Measurements from ENCODE around the gene CCNF. TPM values are rescaled to one million over a fixed set of nuclear protein-coding genes. Genes with fewer than 3 reads are reported as not detected.

Gene CCNF
- total RNA-seq, 1 donor, result 26.8 TPM

DNA sequence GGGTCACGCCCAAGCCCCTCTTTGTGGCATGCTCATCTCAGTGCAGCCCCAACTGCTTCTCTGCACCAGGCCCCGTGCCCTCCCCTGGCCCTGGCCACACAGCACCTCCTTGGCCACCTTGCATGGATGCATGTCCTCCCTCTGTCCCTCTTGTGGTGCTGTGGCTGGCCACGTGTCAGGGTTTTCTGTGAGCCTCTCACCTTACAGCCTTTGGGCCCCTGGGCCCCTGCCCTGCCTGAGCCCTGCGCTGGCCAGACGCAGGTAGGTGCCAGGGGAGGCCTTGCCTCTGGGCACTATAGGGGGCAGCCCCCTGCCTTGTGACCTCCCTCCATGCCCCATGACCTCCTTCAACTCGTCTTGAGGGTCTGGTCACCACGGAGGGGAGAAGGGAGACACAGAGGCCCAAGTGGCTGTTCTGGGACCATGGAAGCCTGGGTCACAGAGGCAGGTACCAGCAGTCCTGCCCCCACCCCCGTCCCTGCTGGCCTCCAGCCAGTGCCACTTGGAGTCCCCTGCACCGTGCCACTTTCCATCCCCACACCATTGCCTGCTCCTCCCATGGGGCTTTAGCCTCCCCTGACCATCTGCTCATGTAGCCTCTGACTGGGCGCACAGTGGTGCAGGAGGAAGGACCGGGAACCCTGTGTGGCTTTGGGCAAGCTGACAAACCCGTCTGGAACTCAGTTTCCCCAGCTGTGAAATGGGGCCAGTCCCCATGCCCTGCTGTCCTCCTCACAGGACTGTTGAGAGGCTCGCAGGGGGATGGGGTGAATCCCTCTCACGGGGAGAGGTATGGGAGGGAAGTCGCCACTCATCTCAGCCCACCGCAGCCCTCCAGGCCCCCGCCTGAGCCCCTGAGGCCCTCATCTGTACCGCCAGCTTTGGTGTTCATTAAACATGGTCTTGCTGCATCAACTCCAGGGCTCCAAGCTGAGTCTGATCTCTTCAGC, 73.0 kb downstream of the CCNF start:
- no peak for DNase-seq (ENCODE audit: low read depth)
- H3K4me3 ChIP-seq (ENCODE audit: low read depth, low read length), result no peak overlapping the region
- TF ChIP-seq, protein P1, sequence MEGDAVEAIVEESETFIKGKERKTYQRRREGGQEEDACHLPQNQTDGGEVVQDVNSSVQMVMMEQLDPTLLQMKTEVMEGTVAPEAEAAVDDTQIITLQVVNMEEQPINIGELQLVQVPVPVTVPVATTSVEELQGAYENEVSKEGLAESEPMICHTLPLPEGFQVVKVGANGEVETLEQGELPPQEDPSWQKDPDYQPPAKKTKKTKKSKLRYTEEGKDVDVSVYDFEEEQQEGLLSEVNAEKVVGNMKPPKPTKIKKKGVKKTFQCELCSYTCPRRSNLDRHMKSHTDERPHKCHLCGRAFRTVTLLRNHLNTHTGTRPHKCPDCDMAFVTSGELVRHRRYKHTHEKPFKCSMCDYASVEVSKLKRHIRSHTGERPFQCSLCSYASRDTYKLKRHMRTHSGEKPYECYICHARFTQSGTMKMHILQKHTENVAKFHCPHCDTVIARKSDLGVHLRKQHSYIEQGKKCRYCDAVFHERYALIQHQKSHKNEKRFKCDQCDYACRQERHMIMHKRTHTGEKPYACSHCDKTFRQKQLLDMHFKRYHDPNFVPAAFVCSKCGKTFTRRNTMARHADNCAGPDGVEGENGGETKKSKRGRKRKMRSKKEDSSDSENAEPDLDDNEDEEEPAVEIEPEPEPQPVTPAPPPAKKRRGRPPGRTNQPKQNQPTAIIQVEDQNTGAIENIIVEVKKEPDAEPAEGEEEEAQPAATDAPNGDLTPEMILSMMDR (IDR thresholded peaks at IDR 0.05; ENCODE audit: insufficient read depth, low read depth, low read length), result no peak

DNA sequence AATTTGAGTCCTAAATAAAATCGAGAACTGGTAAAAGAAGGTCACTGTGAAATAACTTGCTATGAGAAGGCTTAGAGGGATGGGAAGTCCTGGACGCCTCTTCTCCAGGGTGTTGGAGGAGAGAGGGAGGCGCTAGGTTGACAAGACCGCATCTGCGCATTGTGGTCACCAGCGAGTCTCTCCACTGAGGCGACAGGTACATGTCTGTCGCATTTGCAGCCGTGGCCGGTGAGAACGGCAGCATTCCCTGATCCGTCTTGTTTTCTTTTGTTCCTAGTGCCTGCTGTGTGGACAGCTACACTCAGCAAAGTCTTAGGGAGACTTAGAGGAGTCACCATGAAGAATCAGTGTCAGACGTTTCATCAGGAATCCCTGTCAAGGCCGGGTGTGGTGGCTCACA, 76.4 kb downstream of the CCNF start:
- TF ChIP-seq, protein P1 (IDR thresholded peaks at IDR 0.05; ENCODE audit: insufficient read depth, low read depth, low read length), result no peak
- no peak for DNase-seq (ENCODE audit: low read depth)
- no peak overlapping the region for H3K4me3 ChIP-seq (ENCODE audit: low read depth, low read length)

DNA sequence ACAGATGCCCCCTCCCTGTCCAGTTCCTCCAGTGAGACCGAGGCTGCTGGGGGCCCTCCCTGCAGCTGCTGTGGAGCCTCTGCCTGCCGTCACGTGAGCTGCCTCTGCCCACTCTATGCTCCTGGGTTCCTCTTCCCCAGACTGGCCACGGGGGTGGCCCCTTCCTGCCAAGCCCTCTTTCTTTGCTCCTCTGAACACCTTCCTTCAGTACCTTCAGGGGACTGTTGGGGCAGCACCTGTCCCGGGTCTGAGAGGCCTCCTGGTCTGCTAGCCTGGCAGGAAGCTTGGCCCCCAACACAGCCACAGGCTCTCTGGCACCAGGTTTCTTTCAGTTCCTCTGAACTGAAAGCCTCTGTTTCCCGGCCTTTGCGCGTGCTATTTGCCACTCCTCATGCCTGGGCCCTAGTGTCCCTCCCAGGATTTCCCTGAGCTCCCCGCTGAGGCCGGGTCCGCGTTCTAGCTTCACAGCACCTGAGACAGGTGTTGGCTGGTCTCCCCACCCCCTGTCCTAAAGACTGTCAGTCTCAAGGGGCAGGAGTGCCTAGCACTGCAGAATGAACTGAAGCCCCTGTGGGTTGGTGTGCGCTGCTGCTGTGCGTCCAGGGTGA, 77.9 kb downstream of the CCNF start:
- TF ChIP-seq, protein P1 (IDR thresholded peaks at IDR 0.05; ENCODE audit: insufficient read depth, low read depth, low read length), result no peak
- no peak for DNase-seq (ENCODE audit: low read depth)
- no peak overlapping the region for H3K4me3 ChIP-seq (ENCODE audit: low read depth, low read length)

DNA sequence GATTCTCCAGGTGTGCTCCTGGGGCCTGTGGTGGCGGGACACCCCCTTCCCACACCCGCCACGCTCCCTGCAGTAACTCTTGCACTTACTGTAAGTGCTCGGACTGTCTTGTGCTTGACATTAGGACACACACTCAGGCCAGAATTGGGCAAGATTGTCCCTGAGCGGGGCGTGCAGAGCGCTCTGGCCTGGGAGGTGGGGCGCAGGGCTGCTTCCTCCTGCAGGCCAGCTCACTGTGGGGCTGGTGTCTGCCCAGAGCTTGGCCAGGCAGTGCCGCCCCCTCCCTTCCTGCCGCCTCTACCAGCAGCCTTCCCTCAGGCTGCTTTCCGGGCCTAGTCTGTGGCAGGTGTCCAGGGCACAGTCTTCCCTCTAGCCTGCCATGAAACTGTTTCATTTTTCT, 78.4 kb downstream of the CCNF start:
- no peak overlapping the region for H3K4me3 ChIP-seq (ENCODE audit: low read depth, low read length)
- TF ChIP-seq, protein P1 (IDR thresholded peaks at IDR 0.05; ENCODE audit: insufficient read depth, low read depth, low read length), result no peak
- DNase-seq (ENCODE audit: low read depth), result no peak

Small RNAs within 50 kb of the gene (small RNA-seq; reads per million reads assigned to genes)
- not detected for gene MIR6768

Other genes starting within 250 kb of the CCNF start
- under 0.01 and 0.86 TPM in 2 replicates for gene CASKIN1, start 232.8 kb upstream of the CCNF start, total RNA-seq
- gene MLST8, start 224.0 kb upstream of the CCNF start, total RNA-seq, result 18.4 and 24.2 TPM in 2 replicates
- 1.6 and 1.7 TPM in 2 replicates for gene BRICD5, start 218.6 kb upstream of the CCNF start, total RNA-seq
- 20.3 TPM in 2 replicates for gene PGP, start 214.6 kb upstream of the CCNF start, total RNA-seq
- 25.9 and 32.5 TPM in 2 replicates for gene E4F1, start 205.9 kb upstream of the CCNF start, total RNA-seq
- 0.64 and 0.86 TPM in 2 replicates for gene DNASE1L2, start 193.0 kb upstream of the CCNF start, total RNA-seq
- 40.2 and 50.9 TPM in 2 replicates for gene ECI1, start 177.9 kb upstream of the CCNF start, total RNA-seq
- gene RNPS1, start 161.3 kb upstream of the CCNF start, total RNA-seq, result 85.7 and 95.0 TPM in 2 replicates
- gene ABCA3, start 88.7 kb upstream of the CCNF start, total RNA-seq, result 0.43 and 0.97 TPM in 2 replicates
- gene TEDC2, start 30.7 kb downstream of the CCNF start, total RNA-seq, result 6.9 and 8.4 TPM in 2 replicates
- gene NTN3, start 41.9 kb downstream of the CCNF start, total RNA-seq, result 0.43 and 0.64 TPM in 2 replicates
- 15.5 and 19.4 TPM in 2 replicates for gene TBC1D24, start 45.7 kb downstream of the CCNF start, total RNA-seq
- 20.0 and 23.3 TPM in 2 replicates for gene ATP6V0C, start 84.5 kb downstream of the CCNF start, total RNA-seq
- 31.1 and 45.7 TPM in 2 replicates for gene AMDHD2, start 90.9 kb downstream of the CCNF start, total RNA-seq
- not detected in 2 replicates for gene CEMP1, start 102.0 kb downstream of the CCNF start, total RNA-seq
- 26.7 and 37.1 TPM in 2 replicates for gene PDPK1, start 108.6 kb downstream of the CCNF start, total RNA-seq